LNCAP (cell line): ENCODE measurements around the gene OR51B5.

Experiments
- CTCF ChIP-seq: fragments of 450-650 bp; IDR thresholded peaks from 2 replicates; pipeline ENCODE4 v1.5.1; 2017; ENCODE audit warnings: mild to moderate bottlenecking

Gene OR51B5

GRCh38 chr11:5367448-5368074 is 24.2 kb upstream of the OR51B5 start:
- TF ChIP-seq CTCF = no peak

- no peak for TF ChIP-seq CTCF
Measured at GRCh38 chr11:5366856-5367255, 23.5 kb upstream of the OR51B5 start.

GRCh38 chr11:5364214-5364613 is 20.9 kb upstream of the OR51B5 start:
- no peak for TF ChIP-seq CTCF

GRCh38 chr11:5363679-5364078 is 20.4 kb upstream of the OR51B5 start:
- no peak for TF ChIP-seq CTCF

GRCh38 chr11:5362017-5362625 is 18.8 kb upstream of the OR51B5 start:
- no peak for TF ChIP-seq CTCF

- TF ChIP-seq CTCF = no peak
Measured at GRCh38 chr11:5351208-5351607, 7.9 kb upstream of the OR51B5 start, which contains the start of gene OR51B6. OR51B6 (plus strand) TSS chr11:5351508; CDS start chr11:5351508, 0 bp downstream.

- no peak for TF ChIP-seq CTCF
Measured at GRCh38 chr11:5349550-5349949, 6.2 kb upstream of the OR51B5 start.
